ENCODE results near the gene PRR29.
"Not testable (repeated sequence)": the region's sequence is repeated elsewhere in the genome, so short reads cannot be mapped to it uniquely, and the experiment has no call there.

Gene PRR29

DNA sequence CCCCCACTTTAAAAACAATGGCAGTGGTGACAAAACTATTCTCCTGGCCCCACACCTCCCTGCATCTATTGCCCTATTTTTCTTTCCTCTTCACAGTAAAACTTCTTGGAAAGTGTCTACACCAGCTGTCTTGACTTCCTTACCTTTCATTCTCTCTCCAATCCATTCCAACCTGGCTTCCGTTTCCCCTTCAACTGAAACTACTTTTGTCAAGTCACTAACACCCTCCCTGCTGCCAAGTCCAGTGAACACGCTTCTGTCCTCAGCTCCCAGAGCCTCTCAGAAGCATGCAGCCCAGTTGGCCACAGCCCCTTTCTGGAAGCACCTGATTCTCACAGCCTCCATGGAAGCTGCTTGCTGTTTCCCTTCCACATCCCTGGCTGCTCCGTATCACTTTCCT is 21.4 kb upstream of the PRR29 start:
- H3K27ac ChIP-seq (ENCODE audit: low read depth, low read length, poor library complexity, severe bottlenecking), result no peak overlapping the region

DNA sequence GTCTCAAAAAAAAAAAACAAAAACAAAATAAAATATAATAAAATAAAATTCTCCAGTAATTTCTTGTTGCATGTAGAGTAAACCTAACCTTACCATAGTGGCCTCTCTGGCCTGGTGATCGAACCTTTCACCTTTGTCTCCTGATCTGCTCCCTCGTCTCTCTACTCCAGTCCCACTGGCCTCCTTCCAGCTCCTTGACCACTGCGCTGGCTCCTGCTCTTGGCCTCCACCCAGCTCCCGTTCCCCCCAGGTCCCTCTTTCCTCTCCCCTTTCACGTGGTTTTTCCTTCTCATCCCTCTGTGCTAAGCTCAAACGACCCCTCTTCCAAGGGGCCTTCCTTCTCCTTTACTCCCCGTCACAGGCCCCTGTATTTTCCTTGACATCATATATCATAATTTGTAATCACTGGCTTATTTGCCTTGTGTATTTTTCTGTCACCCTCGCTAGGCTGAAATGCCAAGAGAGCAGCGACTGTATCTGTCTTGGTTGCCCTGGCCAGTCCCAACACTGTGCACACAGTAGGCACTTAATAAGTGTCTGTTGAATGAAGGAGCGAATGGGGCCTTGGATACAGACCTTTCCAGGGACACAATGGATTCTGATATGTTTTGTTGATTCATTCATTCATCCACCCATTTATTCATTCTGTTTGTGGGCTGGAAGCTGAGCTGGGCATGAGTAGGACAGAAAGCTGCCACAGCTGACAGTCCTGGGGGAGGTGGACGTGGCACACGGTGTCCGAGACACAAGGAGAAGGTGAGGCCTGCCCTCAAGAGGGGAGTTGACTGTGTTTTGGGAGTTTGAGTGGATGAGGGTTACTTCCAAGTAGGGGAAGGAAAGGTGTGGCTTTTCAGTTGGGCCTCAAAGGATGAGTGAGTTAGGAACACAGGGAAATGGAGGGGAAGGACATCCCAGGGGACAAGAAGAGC is 19.6 kb upstream of the PRR29 start:
- no peaks in the 10 kb centered on the region for H3K4me1 ChIP-seq (ENCODE audit: insufficient read depth, low read length, severe bottlenecking)
- no peaks in the 10 kb centered on the region for H3K9me2 ChIP-seq (ENCODE audit: low read depth, low read length)
- H3K4me2 ChIP-seq (ENCODE audit: low read length), result no peak overlapping the region
- no peaks in the 10 kb centered on the region for H4K20me1 ChIP-seq (ENCODE audit: insufficient read depth, low read length)
- H3F3A ChIP-seq (ENCODE audit: insufficient read depth, low read length), result no peaks in the 10 kb centered on the region
- no peak overlapping the region for H3K9ac ChIP-seq (ENCODE audit: low read length)
- peaks cover 14% of the 10 kb centered on the region for H3K9me3 ChIP-seq (ENCODE audit: low read length)
- no peaks in the 10 kb centered on the region for H3K79me2 ChIP-seq (ENCODE audit: insufficient read depth, low read length)
- no peak for TF ChIP-seq EZH2 (IDR thresholded peaks at IDR 0.05; ENCODE audit: borderline replicate concordance, low read length)
- TF ChIP-seq, protein P1, sequence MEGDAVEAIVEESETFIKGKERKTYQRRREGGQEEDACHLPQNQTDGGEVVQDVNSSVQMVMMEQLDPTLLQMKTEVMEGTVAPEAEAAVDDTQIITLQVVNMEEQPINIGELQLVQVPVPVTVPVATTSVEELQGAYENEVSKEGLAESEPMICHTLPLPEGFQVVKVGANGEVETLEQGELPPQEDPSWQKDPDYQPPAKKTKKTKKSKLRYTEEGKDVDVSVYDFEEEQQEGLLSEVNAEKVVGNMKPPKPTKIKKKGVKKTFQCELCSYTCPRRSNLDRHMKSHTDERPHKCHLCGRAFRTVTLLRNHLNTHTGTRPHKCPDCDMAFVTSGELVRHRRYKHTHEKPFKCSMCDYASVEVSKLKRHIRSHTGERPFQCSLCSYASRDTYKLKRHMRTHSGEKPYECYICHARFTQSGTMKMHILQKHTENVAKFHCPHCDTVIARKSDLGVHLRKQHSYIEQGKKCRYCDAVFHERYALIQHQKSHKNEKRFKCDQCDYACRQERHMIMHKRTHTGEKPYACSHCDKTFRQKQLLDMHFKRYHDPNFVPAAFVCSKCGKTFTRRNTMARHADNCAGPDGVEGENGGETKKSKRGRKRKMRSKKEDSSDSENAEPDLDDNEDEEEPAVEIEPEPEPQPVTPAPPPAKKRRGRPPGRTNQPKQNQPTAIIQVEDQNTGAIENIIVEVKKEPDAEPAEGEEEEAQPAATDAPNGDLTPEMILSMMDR (IDR thresholded peaks at IDR 0.05; ENCODE audit: low read length), result no peak
- no peak overlapping the region for H3K27ac ChIP-seq (ENCODE audit: low read depth, low read length, poor library complexity, severe bottlenecking)
- peaks cover 9% of the 10 kb centered on the region; the same call in 1 of the 2 replicates for H3K27me3 ChIP-seq (ENCODE audit: insufficient read depth, low read length)
- H3K4me3 ChIP-seq (ENCODE audit: low read depth, low read length, poor library complexity, severe bottlenecking), result no peak overlapping the region
- H3K36me3 ChIP-seq (ENCODE audit: insufficient read depth, low read length), result no peaks in the 10 kb centered on the region
- H2AFZ ChIP-seq (ENCODE audit: low read length), result no peak overlapping the region

More for the DNA sequence above, 21.4 kb upstream of the PRR29 start:
- TF ChIP-seq, protein P1 (IDR thresholded peaks at IDR 0.05; ENCODE audit: low read length), result no peak
- no peak for TF ChIP-seq EZH2 (IDR thresholded peaks at IDR 0.05; ENCODE audit: borderline replicate concordance, low read length)
- no peaks in the 10 kb centered on the region for H3K4me1 ChIP-seq (ENCODE audit: insufficient read depth, low read length, severe bottlenecking)
- no peak overlapping the region for H2AFZ ChIP-seq (ENCODE audit: low read length)
- H3K4me2 ChIP-seq (ENCODE audit: low read length), result no peak overlapping the region
- no peak overlapping the region for H3K9ac ChIP-seq (ENCODE audit: low read length)
- H3K27me3 ChIP-seq (ENCODE audit: insufficient read depth, low read length), result peaks cover 9% of the 10 kb centered on the region; the same call in 1 of the 2 replicates
- H3K9me3 ChIP-seq (ENCODE audit: low read length), result peaks cover under 1% of the 10 kb centered on the region; the same call in 1 of the 2 replicates
- no peaks in the 10 kb centered on the region for H4K20me1 ChIP-seq (ENCODE audit: insufficient read depth, low read length)
- H3K9me2 ChIP-seq (ENCODE audit: low read depth, low read length), result no peaks in the 10 kb centered on the region
- H3K4me3 ChIP-seq (ENCODE audit: low read depth, low read length, poor library complexity, severe bottlenecking), result no peak overlapping the region
- H3K36me3 ChIP-seq (ENCODE audit: insufficient read depth, low read length), result no peaks in the 10 kb centered on the region
- H3F3A ChIP-seq (ENCODE audit: insufficient read depth, low read length), result no peaks in the 10 kb centered on the region
- H3K79me2 ChIP-seq (ENCODE audit: insufficient read depth, low read length), result no peaks in the 10 kb centered on the region

DNA sequence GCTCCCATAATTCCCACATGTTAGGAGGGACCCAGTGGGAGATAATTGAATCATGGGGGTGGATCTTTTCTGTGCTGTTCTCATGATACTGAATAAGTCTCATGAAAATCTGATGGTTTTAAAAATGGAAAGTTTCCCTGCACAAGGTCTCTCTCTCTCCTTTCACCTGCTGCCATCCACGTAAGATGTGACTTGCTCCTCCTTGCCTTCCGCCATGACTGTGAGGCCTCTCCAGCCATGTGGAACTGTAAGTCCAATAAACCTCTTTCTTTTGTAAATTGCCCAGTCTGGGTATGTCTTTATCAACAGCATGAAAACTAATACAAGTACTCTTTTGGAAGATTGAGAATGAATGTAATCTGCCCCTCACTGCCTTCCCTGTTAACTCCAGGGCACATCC is 15.5 kb upstream of the PRR29 start:
- not testable (repeated sequence) for H4K20me1 ChIP-seq (ENCODE audit: insufficient read depth, low read length); H3K27me3 ChIP-seq (ENCODE audit: insufficient read depth, low read length); H3K9me2 ChIP-seq (ENCODE audit: low read depth, low read length); H3F3A ChIP-seq (ENCODE audit: insufficient read depth, low read length); H3K4me2 ChIP-seq (ENCODE audit: low read length); H3K4me3 ChIP-seq (ENCODE audit: low read depth, low read length, poor library complexity, severe bottlenecking); H3K79me2 ChIP-seq (ENCODE audit: insufficient read depth, low read length); H2AFZ ChIP-seq (ENCODE audit: low read length); H3K9ac ChIP-seq (ENCODE audit: low read length); H3K27ac ChIP-seq (ENCODE audit: low read depth, low read length, poor library complexity, severe bottlenecking); H3K4me1 ChIP-seq (ENCODE audit: insufficient read depth, low read length, severe bottlenecking); H3K36me3 ChIP-seq (ENCODE audit: insufficient read depth, low read length)
- H3K9me3 ChIP-seq (ENCODE audit: low read length), result peaks cover 14% of the 10 kb centered on the region
